Osteocyte (in vitro differentiated cells): ENCODE results near the gene GIPC1. TPM values are rescaled to one million over a fixed set of nuclear protein-coding genes. Genes with fewer than 3 reads are reported as not detected.

Experiments used
- DNase-seq: peaks from one replicate; pipeline ENCODE4 v3.0.0; 2021; ENCODE audit warnings: mixed read lengths; ENCODE audit not compliant: unreplicated experiment; ENCODE audit errors: extremely low spot score
- H3K27ac Mint-ChIP-seq: one replicate; pipeline ENCODE4 v1.8.0; 2021; ENCODE audit warnings: mild to moderate bottlenecking, mixed read lengths; ENCODE audit not compliant: unreplicated experiment
- H3K27me3 Mint-ChIP-seq: one replicate; pipeline ENCODE4 v1.8.0; 2021; ENCODE audit warnings: mixed read lengths; ENCODE audit not compliant: unreplicated experiment
- H3K36me3 Mint-ChIP-seq: one replicate; pipeline ENCODE4 v1.8.0; 2021; ENCODE audit warnings: mixed read lengths; ENCODE audit not compliant: unreplicated experiment
- H3K4me1 Mint-ChIP-seq: one replicate; pipeline ENCODE4 v1.8.0; 2021; ENCODE audit warnings: mixed read lengths; ENCODE audit not compliant: unreplicated experiment
- H3K4me3 Mint-ChIP-seq: one replicate; pipeline ENCODE4 v1.8.0; 2021; ENCODE audit warnings: mild to moderate bottlenecking, moderate library complexity, mixed read lengths; ENCODE audit not compliant: unreplicated experiment
- H3K9me3 Mint-ChIP-seq: one replicate; pipeline ENCODE4 v1.8.0; 2021; ENCODE audit warnings: mixed read lengths; ENCODE audit not compliant: unreplicated experiment
- microRNA-seq: library from miRNA; unstranded; fragments of <30 nt; microRNA quantifications from one replicate; pipeline ENCODE4 v1.1.0, GENCODE V29; 2020; ENCODE audit not compliant: unreplicated experiment
- total RNA-seq: library from RNA; stranded (reverse); gene quantifications from 2 replicates; pipeline ENCODE4 v1.2.1, GENCODE V29; 2021
- TF ChIP-seq, protein P1 (sequence below): fragments of 200-600 bp; sonication (generic); IDR thresholded peaks from 2 replicates; pipeline ENCODE4 v1.5.0; 2021; ENCODE audit warnings: antibody characterized with exemption, mild to moderate bottlenecking, moderate library complexity

GIPC1 gene
- total RNA-seq, 1 donor from 2014 or later: 89.0 TPM

GRCh38 chr19:14430712-14431111 lies 65.2 kb downstream of the GIPC1 start:
- H3K4me3 Mint-ChIP-seq: no peak overlapping the region
- TF ChIP-seq, protein P1, sequence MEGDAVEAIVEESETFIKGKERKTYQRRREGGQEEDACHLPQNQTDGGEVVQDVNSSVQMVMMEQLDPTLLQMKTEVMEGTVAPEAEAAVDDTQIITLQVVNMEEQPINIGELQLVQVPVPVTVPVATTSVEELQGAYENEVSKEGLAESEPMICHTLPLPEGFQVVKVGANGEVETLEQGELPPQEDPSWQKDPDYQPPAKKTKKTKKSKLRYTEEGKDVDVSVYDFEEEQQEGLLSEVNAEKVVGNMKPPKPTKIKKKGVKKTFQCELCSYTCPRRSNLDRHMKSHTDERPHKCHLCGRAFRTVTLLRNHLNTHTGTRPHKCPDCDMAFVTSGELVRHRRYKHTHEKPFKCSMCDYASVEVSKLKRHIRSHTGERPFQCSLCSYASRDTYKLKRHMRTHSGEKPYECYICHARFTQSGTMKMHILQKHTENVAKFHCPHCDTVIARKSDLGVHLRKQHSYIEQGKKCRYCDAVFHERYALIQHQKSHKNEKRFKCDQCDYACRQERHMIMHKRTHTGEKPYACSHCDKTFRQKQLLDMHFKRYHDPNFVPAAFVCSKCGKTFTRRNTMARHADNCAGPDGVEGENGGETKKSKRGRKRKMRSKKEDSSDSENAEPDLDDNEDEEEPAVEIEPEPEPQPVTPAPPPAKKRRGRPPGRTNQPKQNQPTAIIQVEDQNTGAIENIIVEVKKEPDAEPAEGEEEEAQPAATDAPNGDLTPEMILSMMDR: no peak
- H3K36me3 Mint-ChIP-seq: no peaks in the 10 kb centered on the region
- peaks cover 7% of the 10 kb centered on the region for H3K27me3 Mint-ChIP-seq
- H3K4me1 Mint-ChIP-seq: peaks cover 26% of the 10 kb centered on the region
- H3K9me3 Mint-ChIP-seq: no peaks in the 10 kb centered on the region
- DNase-seq: no peak
- H3K27ac Mint-ChIP-seq: no peak overlapping the region

DNA sequence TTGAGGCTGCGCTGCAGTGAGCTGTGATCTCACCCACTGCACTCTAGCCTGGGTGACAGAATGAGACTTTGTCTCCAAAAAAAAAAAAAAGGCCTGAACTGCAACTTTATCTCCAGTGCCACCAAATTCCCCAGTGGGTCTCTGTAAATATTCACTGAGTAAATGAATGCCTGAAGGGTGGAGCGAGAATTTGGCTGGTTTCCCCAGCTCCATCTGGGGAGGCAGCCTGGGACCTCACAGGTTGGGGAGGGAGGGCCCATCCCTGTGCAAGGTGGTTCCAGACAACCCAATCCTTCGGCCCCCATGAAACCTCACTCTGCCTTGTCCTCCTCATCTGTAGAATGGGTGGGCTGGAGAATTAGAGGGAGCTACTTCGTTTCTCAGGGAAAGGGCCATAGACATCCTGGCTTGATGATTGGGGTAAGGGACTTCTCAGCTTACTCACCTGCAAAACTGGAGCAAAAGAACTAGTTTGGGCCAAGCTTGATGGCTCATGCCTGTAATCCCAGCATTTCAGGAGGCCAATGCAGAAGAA lies 67.0 kb downstream of the GIPC1 start:
- Mint-ChIP-seq H3K27me3 (peaks cover 7% of the 10 kb centered on the region), H3K4me3 (no peak overlapping the region), H3K36me3 (no peaks in the 10 kb centered on the region), H3K9me3 (no peaks in the 10 kb centered on the region), H3K4me1 (peaks cover 9% of the 10 kb centered on the region), H3K27ac (no peak overlapping the region)
- TF ChIP-seq, protein P1: no peak
- DNase-seq: no peak

Small RNA genes within 50 kb of the gene (microRNA-seq; reads per million reads assigned to microRNA genes)
- not detected for gene MIR639

Other genes starting within 250 kb of the GIPC1 start
- gene ADGRE5, start 114.7 kb downstream of the GIPC1 start, total RNA-seq: 2.0 and 2.1 TPM in 2 replicates
- gene DDX39A, start 76.8 kb downstream of the GIPC1 start, total RNA-seq: 66.0 and 71.0 TPM in 2 replicates
- gene PKN1, start 62.8 kb downstream of the GIPC1 start, total RNA-seq: 151 and 162 TPM in 2 replicates
- gene PTGER1, start 20.8 kb downstream of the GIPC1 start, total RNA-seq: 1.0 and 1.6 TPM in 2 replicates
- 80.0 and 84.6 TPM in 2 replicates for gene DNAJB1, start 22.3 kb upstream of the GIPC1 start, total RNA-seq
- 136 and 139 TPM in 2 replicates for gene TECR, start 33.5 kb upstream of the GIPC1 start, total RNA-seq
- gene NDUFB7, start 75.9 kb upstream of the GIPC1 start, total RNA-seq: 149 and 158 TPM in 2 replicates
- not detected in 2 replicates for gene CLEC17A, start 87.0 kb upstream of the GIPC1 start, total RNA-seq
- not detected in 2 replicates for gene ADGRE3, start 178.7 kb upstream of the GIPC1 start, total RNA-seq
- gene ZNF333, start 193.9 kb upstream of the GIPC1 start, total RNA-seq: 23.0 and 26.2 TPM in 2 replicates